AG09319 (cell line): Measurements from ENCODE around the gene FIBIN.

Experiments used
- DNase-seq: peaks from one replicate; pipeline ENCODE4 v3.0.0-alpha.2; 2010; ENCODE audit warnings: low read depth; ENCODE audit errors: extremely low read depth
- CTCF ChIP-seq: IDR thresholded peaks from 2 replicates; pipeline ENCODE4 v1.5.1; 2011; ENCODE audit warnings: low read depth, mild to moderate bottlenecking, inconsistent platforms, low read length, moderate library complexity

Gene FIBIN

DNA sequence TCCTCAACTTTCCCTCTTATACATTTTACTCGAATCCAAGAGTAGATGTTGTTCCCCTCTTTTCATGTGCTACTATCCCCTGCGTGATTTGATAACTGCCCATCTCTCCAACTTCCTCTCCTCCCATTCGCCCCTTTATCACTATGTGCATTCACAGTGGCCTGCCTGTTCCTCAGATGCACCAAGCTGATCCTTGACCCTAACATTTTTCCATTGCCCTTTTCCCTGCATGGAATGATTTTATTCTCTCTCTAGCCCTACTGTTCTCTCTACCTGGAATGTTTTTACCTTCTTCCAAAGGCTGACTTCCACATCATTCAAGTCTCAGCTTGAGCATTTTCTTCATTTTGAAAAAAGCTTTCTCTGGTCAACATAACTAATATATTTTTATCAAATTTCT is 31.0 kb downstream of the FIBIN start:
- no peak for DNase-seq
- TF ChIP-seq CTCF: no peak

DNA sequence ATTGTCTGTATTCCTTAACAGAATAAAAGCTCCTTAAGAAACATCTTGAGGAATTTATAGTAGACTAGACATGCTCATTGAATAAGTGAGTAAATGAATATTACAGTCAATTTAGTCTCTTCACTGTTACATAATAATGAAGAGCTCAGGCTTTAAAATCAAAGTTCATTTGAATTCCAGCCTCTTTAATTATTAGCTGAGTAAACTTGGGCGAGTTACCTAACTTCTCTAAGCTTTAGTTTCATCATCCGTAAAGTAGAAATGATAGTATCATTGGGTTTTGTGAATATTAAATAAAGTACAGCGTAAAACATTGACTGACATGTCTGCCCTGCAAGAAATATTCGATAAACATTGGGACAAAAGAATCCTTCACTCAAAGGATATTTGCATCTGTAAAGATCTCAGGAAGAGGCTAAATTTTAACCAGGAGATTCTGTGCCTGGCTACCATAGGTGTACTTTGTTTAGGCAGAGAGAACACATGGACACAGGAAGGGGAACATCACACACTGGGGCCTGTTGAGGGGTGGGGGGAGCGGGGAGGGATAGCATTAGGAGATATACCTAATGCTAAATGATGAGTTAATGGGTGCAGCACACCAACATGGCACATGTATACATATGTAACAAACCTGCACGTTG is 31.5 kb downstream of the FIBIN start:
- no peak for TF ChIP-seq CTCF
- DNase-seq: no peak

DNA sequence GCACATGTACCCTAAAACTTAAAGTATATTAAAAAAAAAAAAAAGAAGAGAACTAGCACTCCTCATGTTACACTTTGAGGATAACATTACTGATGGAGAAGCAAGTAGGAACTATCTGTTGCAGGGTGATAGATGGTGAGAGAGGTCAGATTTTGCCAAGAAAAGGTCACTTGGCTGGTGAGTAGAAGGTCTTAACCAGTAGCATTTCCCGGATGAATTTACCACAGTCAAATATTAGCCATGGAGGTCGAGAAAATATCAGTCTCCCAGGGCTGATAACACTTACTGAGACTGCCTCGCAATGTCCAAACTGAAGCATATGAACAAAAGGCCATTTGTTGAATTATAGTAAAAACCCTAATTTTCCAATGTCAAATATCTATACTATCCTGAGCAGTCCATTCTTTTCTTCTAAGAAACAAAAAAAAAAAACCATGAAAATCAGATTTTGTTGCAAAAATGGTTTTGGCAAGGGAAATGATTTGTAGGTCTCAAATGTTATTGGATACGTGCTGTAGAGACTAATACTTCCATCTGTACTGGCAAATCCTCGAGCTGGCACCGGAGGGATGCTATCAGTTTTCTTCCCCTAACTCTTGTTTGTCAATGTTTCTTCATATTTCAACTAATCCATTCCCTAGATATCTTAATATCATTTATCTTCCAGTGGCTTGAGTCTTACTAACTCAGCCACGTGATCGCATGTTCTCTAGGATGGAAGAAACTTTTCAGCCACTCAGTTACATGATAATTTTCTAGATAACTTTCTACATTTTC is 32.2 kb downstream of the FIBIN start:
- no peak for DNase-seq
- TF ChIP-seq CTCF: no peak

GRCh38 chr11:27028561-27028965 is 34.7 kb downstream of the FIBIN start:
- DNase-seq: no peak
- TF ChIP-seq CTCF: no peak

DNA sequence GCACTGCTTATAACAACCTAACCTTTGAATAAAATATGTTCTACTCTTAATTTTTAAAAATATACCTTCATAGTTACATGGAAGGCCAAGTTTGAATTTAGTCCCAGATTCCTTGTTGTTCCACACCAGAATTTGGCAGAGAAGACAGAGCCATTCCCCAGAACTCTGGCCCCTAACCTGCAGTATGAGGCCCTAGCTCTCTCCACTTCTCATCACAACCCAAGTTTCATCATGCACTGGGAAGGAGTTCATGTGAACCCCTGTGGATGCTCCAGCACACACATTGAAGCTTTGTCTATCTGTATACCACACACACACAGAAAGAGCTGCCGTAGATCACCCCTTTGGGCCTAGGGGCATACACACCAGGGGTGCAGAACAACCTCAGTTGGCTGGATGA is 36.1 kb downstream of the FIBIN start:
- no peak for TF ChIP-seq CTCF
- DNase-seq: no peak

- TF ChIP-seq CTCF: no peak
- DNase-seq: no peak
These were observed 37.8 kb downstream of the FIBIN start for GRCh38 chr11:27031754-27032153.

DNA sequence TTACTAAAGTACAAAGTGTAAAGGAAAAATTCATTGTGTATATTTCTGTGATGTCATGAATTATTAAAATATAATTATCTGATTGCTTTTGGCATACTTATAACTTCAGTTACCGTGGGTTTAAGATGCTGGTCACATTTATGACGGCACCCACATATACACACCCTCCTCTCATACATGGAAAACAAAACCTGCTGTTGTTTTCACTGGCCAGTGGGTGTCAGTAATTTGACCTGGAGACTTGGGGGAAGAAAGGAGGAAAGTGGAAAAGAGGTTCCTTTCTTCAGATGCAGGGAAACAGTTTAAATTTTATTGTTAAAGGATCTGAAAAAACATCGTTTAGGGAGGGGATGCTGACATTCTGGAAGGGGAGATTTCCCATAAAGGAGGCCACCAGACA is 46.0 kb downstream of the FIBIN start:
- no peak for TF ChIP-seq CTCF
- DNase-seq: no peak
